ENCODE data around the gene MEPCE.

Gene MEPCE

GRCh38 chr7:100415448-100415847 lies 14.2 kb upstream of the MEPCE start:
- Histone ChIP-seq H3K23ac (ENCODE audit: low read length) (no peak overlapping the region), H2BK5ac (ENCODE audit: low read depth, low read length, poor library complexity) (no peak overlapping the region), H3K79me2 (ENCODE audit: control insufficient read depth, insufficient read depth, low read length, poor library complexity) (no peaks in the 10 kb centered on the region), H3K36me3 (ENCODE audit: control insufficient read depth in 1 of 2, insufficient read depth in 2 of 2, low read length in 2 of 2) (no peaks in the 10 kb centered on the region), H3K4me1 (ENCODE audit: control insufficient read depth in 1 of 2, insufficient read depth in 2 of 2, low read length in 2 of 2) (peaks cover 0 to 1% of the 10 kb centered on the region in 2 experiments), H3K4me2 (ENCODE audit: low read length) (no peak overlapping the region), H2AFZ (ENCODE audit: insufficient read depth, low read length, poor library complexity) (no peak overlapping the region), H3K18ac (ENCODE audit: low read length) (no peak overlapping the region), H2AK5ac (ENCODE audit: low read length) (no peak overlapping the region), H2BK12ac (ENCODE audit: low read length) (no peak overlapping the region), H3K9ac (ENCODE audit: low read length) (no peak overlapping the region), H3K4ac (ENCODE audit: low read depth, low read length) (no peak overlapping the region), H3K4me3 (ENCODE audit: low read depth, low read length) (no peak overlapping the region), H4K91ac (ENCODE audit: low read depth, low read length) (no peak overlapping the region), H3K27ac (ENCODE audit: low read depth, low read length) (no peak overlapping the region), H4K12ac (ENCODE audit: low read depth, low read length) (no peak overlapping the region), H3K79me1 (ENCODE audit: low read length) (no peaks in the 10 kb centered on the region), H3K27me3 (ENCODE audit: insufficient read depth, low read length) (peaks cover 2% of the 10 kb centered on the region), H2BK120ac (ENCODE audit: insufficient read depth, low read length, poor library complexity) (no peak overlapping the region), H4K8ac (ENCODE audit: low read depth, low read length) (no peak overlapping the region), H3K14ac (ENCODE audit: low read length) (no peak overlapping the region), H3K9me3 (ENCODE audit: insufficient read depth, low read depth, low read length) (no peaks in the 10 kb centered on the region)
- no CpG with 5 or more reads among the region's 5 CpGs for WGBS (ENCODE audit: extremely low coverage, insufficient coverage, insufficient read length)
- no peak for DNase-seq

DNA sequence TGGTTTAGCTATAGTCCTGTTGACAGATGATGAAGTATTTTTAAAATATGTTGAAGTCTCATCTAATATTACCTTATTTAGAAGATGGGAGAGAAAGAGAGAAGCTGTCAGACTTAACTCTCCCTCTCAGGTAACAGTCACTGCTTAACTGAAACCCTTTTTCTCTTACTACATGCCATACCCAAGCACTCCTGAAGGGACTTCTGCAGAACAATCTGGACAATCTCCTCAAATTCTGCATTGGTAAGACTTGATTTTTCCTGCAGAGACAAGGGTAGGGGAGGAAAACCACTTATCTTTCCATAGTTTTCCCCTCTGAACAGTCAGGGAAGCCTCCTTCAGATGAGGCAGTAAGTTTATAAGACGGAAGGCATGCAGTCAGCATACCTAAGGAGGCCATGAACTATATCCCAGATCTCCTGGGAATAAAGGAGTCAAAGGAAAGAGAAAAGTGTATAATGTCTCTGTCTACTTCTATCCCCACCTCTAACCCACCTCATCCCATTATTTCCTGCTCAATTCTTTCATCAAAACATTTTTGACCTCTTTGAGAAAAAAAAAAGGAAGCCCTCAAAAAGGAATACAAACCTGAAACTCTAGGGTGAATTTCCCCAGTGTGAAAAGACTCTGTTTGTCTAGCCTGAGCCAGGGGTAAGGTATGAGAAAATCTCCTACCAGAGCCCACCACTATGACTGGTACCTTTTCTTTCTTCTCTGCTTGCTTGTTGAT lies 10.5 kb upstream of the MEPCE start:
- no peak for DNase-seq

GRCh38 chr7:100419660-100420226 lies 9.9 kb upstream of the MEPCE start:
- no peak overlapping the region for H3K4me2 ChIP-seq (ENCODE audit: low read length)
- H4K12ac ChIP-seq (ENCODE audit: low read depth, low read length) = no peak overlapping the region
- H3K27ac ChIP-seq (ENCODE audit: low read depth, low read length) = no peak overlapping the region
- H3K4me1 ChIP-seq (ENCODE audit: control insufficient read depth in 1 of 2, insufficient read depth in 2 of 2, low read length in 2 of 2) = peaks cover 0 to 1% of the 10 kb centered on the region in 2 experiments
- H3K4me3 ChIP-seq (ENCODE audit: low read depth, low read length) = no peak overlapping the region
- no CpG with 5 or more reads among the region's 1 CpG for WGBS (ENCODE audit: extremely low coverage, insufficient coverage, insufficient read length)
- H3K9ac ChIP-seq (ENCODE audit: low read length) = no peak overlapping the region
- no peaks in the 10 kb centered on the region for H3K79me1 ChIP-seq (ENCODE audit: low read length)
- no peaks in the 10 kb centered on the region for H3K9me3 ChIP-seq (ENCODE audit: insufficient read depth, low read depth, low read length)
- H3K27me3 ChIP-seq (ENCODE audit: insufficient read depth, low read length) = no peaks in the 10 kb centered on the region
- no peak overlapping the region for H2BK120ac ChIP-seq (ENCODE audit: insufficient read depth, low read length, poor library complexity)
- no peak overlapping the region for H3K4ac ChIP-seq (ENCODE audit: low read depth, low read length)
- DNase-seq = no peak
- no peaks in the 10 kb centered on the region for H3K36me3 ChIP-seq (ENCODE audit: control insufficient read depth in 1 of 2, insufficient read depth in 2 of 2, low read length in 2 of 2)
- H2BK5ac ChIP-seq (ENCODE audit: low read depth, low read length, poor library complexity) = no peak overlapping the region
- no peak overlapping the region for H2BK12ac ChIP-seq (ENCODE audit: low read length)
- H3K14ac ChIP-seq (ENCODE audit: low read length) = no peak overlapping the region
- H4K91ac ChIP-seq (ENCODE audit: low read depth, low read length) = no peak overlapping the region
- no peak overlapping the region for H3K18ac ChIP-seq (ENCODE audit: low read length)
- H3K23ac ChIP-seq (ENCODE audit: low read length) = no peak overlapping the region
- H2AK5ac ChIP-seq (ENCODE audit: low read length) = no peak overlapping the region
- no peak overlapping the region for H4K8ac ChIP-seq (ENCODE audit: low read depth, low read length)
- no peaks in the 10 kb centered on the region for H3K79me2 ChIP-seq (ENCODE audit: control insufficient read depth, insufficient read depth, low read length, poor library complexity)
- no peak overlapping the region for H2AFZ ChIP-seq (ENCODE audit: insufficient read depth, low read length, poor library complexity)

More for the DNA sequence above, 10.5 kb upstream of the MEPCE start:
- Histone ChIP-seq H2BK12ac (ENCODE audit: low read length) (no peak overlapping the region), H3K4me3 (ENCODE audit: low read depth, low read length) (no peak overlapping the region), H3K79me2 (ENCODE audit: control insufficient read depth, insufficient read depth, low read length, poor library complexity) (no peaks in the 10 kb centered on the region), H3K18ac (ENCODE audit: low read length) (no peak overlapping the region), H3K79me1 (ENCODE audit: low read length) (no peaks in the 10 kb centered on the region), H4K8ac (ENCODE audit: low read depth, low read length) (no peak overlapping the region), H3K27ac (ENCODE audit: low read depth, low read length) (no peak overlapping the region), H4K91ac (ENCODE audit: low read depth, low read length) (no peak overlapping the region), H3K9me3 (ENCODE audit: insufficient read depth, low read depth, low read length) (no peaks in the 10 kb centered on the region), H3K14ac (ENCODE audit: low read length) (no peak overlapping the region), H3K4ac (ENCODE audit: low read depth, low read length) (no peak overlapping the region), H4K12ac (ENCODE audit: low read depth, low read length) (no peak overlapping the region), H3K36me3 (ENCODE audit: control insufficient read depth in 1 of 2, insufficient read depth in 2 of 2, low read length in 2 of 2) (no peaks in the 10 kb centered on the region), H2AFZ (ENCODE audit: insufficient read depth, low read length, poor library complexity) (no peak overlapping the region), H3K23ac (ENCODE audit: low read length) (no peak overlapping the region), H2BK5ac (ENCODE audit: low read depth, low read length, poor library complexity) (no peak overlapping the region), H3K4me2 (ENCODE audit: low read length) (no peak overlapping the region), H3K9ac (ENCODE audit: low read length) (no peak overlapping the region), H3K4me1 (ENCODE audit: control insufficient read depth in 1 of 2, insufficient read depth in 2 of 2, low read length in 2 of 2) (peaks cover 0 to 1% of the 10 kb centered on the region in 2 experiments), H2AK5ac (ENCODE audit: low read length) (no peak overlapping the region), H3K27me3 (ENCODE audit: insufficient read depth, low read length) (no peaks in the 10 kb centered on the region), H2BK120ac (ENCODE audit: insufficient read depth, low read length, poor library complexity) (no peak overlapping the region)
- no CpG with 5 or more reads among the region's 1 CpG for WGBS (ENCODE audit: extremely low coverage, insufficient coverage, insufficient read length)

DNA sequence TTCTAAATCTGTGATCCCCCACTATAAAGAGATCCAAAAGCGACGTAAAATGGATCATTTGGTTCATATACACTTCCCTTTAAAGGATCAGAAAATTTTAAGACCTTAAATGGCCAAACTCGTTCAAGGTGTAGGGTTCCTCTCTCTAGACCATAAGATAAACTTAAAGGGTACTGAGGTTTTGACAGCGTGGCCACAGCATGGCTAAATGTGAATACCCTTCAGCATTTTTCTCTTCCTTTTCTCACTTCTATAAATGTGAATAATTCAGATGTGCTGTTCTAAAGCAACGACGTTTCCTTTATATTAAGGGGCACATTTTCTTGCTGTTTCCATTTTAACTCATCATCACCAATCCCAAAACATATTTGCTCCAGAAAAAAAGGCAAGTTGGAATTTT lies 6.3 kb upstream of the MEPCE start:
- Histone ChIP-seq H4K12ac (ENCODE audit: low read depth, low read length) (no peak overlapping the region), H3K9ac (ENCODE audit: low read length) (no peak overlapping the region), H4K8ac (ENCODE audit: low read depth, low read length) (no peak overlapping the region), H3K27ac (ENCODE audit: low read depth, low read length) (no peak overlapping the region), H3K27me3 (ENCODE audit: insufficient read depth, low read length) (no peaks in the 10 kb centered on the region), H2BK5ac (ENCODE audit: low read depth, low read length, poor library complexity) (no peak overlapping the region), H2BK12ac (ENCODE audit: low read length) (no peak overlapping the region), H3K14ac (ENCODE audit: low read length) (no peak overlapping the region), H3K4me2 (ENCODE audit: low read length) (no peak overlapping the region), H2BK120ac (ENCODE audit: insufficient read depth, low read length, poor library complexity) (no peak overlapping the region), H2AK5ac (ENCODE audit: low read length) (no peak overlapping the region), H3K4me3 (ENCODE audit: low read depth, low read length) (no peak overlapping the region), H3K79me2 (ENCODE audit: control insufficient read depth, insufficient read depth, low read length, poor library complexity) (peaks cover under 1% of the 10 kb centered on the region), H3K23ac (ENCODE audit: low read length) (no peak overlapping the region), H3K4me1 (ENCODE audit: control insufficient read depth in 1 of 2, insufficient read depth in 2 of 2, low read length in 2 of 2) (peaks cover 2 to 6% of the 10 kb centered on the region in 2 experiments), H3K4ac (ENCODE audit: low read depth, low read length) (no peak overlapping the region), H2AFZ (ENCODE audit: insufficient read depth, low read length, poor library complexity) (no peak overlapping the region), H3K36me3 (ENCODE audit: control insufficient read depth in 1 of 2, insufficient read depth in 2 of 2, low read length in 2 of 2) (no peaks in the 10 kb centered on the region), H3K9me3 (ENCODE audit: insufficient read depth, low read depth, low read length) (peaks cover 2% of the 10 kb centered on the region), H3K18ac (ENCODE audit: low read length) (no peak overlapping the region), H4K91ac (ENCODE audit: low read depth, low read length) (no peak overlapping the region), H3K79me1 (ENCODE audit: low read length) (peaks cover 4% of the 10 kb centered on the region)
- DNase-seq = no peak
- no CpG with 5 or more reads among the region's 6 CpGs for WGBS (ENCODE audit: extremely low coverage, insufficient coverage, insufficient read length)
